22Rv1 (cell line): ENCODE data around the gene TUBGCP2.

Experiments used
- CTCF ChIP-seq: fragments of 450-650 bp; IDR thresholded peaks from 2 replicates; pipeline ENCODE4 v1.5.1; 2017; ENCODE audit warnings: mild to moderate bottlenecking
- ZFX ChIP-seq: fragments of 450-650 bp; IDR thresholded peaks from 2 replicates; pipeline ENCODE4 v1.6.1; 2017; ENCODE audit warnings: antibody characterized with exemption, borderline replicate concordance

- TF ChIP-seq CTCF (peak; percentile 10; the same call in 1 of the 2 replicates), ZFX (no peak)
These were observed 43.0 kb upstream of the TUBGCP2 start for GRCh38 chr10:133351408-133352318.
